ENCODE measurements around the gene IAH1.

The IAH1 gene

DNA sequence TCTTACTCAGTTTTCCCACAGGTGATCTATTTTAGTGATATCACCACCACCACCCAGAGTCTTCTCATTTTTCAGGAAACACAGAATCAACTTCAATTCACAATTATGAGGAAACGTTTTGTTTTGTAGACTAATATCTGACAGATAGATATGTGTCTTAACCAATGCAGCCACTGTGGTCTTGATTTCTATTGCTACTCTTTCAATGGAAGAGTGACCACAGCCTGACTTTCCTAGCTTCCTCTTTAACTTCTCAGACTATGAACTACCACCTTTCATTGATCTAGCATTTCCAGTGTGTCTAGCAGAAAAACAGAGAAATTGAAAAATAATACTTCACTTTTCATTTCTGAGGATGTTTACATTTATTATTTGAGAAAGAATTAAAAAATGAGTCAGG, 60.8 kb downstream of the IAH1 start:
- no peak for DNase-seq

DNA sequence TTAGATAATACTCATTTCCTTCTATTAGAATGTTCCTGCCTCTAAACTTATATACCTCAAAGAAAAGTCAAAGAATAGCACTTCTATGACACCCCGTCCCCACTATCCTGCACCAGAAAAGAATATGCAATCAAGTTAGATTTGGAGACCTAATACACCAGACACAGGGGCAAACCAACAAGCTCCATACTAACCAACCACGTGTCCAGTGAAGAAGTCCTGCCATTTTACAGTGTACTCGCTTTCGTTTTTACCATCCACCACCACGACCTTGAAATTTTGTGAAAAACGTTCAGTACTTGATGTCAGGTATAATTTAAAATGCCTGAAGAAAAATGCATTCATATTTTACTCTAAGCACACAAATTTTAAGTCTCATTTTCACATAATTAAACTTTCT, 62.2 kb downstream of the IAH1 start:
- no peak for DNase-seq

DNA sequence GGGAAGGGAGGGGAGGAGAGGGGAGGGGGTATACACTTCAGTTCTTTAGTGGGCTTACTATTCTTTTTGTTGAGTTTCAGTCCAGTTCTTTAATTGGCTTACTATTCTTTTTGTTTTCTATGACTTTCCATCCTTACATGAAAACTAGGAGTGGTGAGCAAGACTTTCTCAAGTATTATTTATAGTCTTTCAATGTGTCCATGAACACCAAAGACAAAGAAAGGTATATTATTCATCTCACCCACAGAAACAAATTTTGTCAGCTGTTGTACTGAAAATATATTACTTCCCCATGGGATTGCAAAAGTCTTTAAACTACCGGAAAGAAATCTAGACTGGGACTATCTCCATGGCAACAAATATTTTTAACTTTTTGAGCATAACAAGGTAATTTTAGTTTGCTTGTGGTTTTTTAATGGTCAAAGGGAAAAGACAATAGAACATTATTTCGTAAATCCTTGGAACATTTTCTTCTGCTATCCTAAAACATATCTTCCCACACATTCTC, 63.7 kb downstream of the IAH1 start:
- no peak for DNase-seq

All from NCI-H2171 treated with DMSO at 0.1 percent for 48 hours (cell line).